CD8-positive, alpha-beta memory T cell (primary cell): ENCODE results near the gene HS3ST5. TPM values are rescaled to one million over a fixed set of nuclear protein-coding genes. Genes with fewer than 3 reads are reported as not detected.

Experiments
- CTCF ChIA-PET: fragments of 350-600 bp; sonication (Branson Sonifier 250); formaldehyde crosslinking; loops from one replicate; lab custom pipeline; 2021; ENCODE audit warnings: antibody characterized with exemption; lab: Charles Lee
- POLR2A ChIA-PET: fragments of 350-600 bp; sonication (Branson Sonifier 250); formaldehyde crosslinking; loops from one replicate; lab custom pipeline; 2021; ENCODE audit warnings: antibody characterized with exemption; lab: Charles Lee
- DNase-seq, 5 donors: peaks; one replicate each; pipeline versions ENCODE4 v3.0.0 to v3.0.0-alpha.2; 2020 to 2022; ENCODE audit warnings: mixed read lengths in 1 of 5
- H3K27ac ChIP-seq: one replicate; pipeline ENCODE4 v1.7.0; 2013; ENCODE audit warnings: low read depth, mild to moderate bottlenecking, low read length, moderate library complexity
- H3K27me3 ChIP-seq: 2 replicates; pipeline ENCODE4 v1.7.0; 2013; ENCODE audit warnings: low read length, mild to moderate bottlenecking; ENCODE audit not compliant: insufficient read depth, poor library complexity, severe bottlenecking
- H3K36me3 ChIP-seq: 2 replicates; pipeline ENCODE4 v1.7.0; 2013; ENCODE audit warnings: mild to moderate bottlenecking, low read length, moderate library complexity; ENCODE audit not compliant: insufficient read depth
- H3K4me1 ChIP-seq: 2 replicates; pipeline ENCODE4 v1.7.0; 2013; ENCODE audit warnings: mild to moderate bottlenecking, low read length, moderate library complexity; ENCODE audit not compliant: insufficient read depth
- H3K4me3 ChIP-seq: 2 replicates; pipeline ENCODE4 v1.7.0; 2013; ENCODE audit warnings: mild to moderate bottlenecking, low read length
- H3K9me3 ChIP-seq: 2 replicates; pipeline ENCODE4 v1.7.0; 2013; ENCODE audit warnings: mild to moderate bottlenecking, low read length
- H3K27ac Mint-ChIP-seq, 8 donors: one replicate each; pipeline ENCODE4 v1.8.0; 2020 to 2021; ENCODE audit warnings: mixed read lengths in 8 of 8, mild to moderate bottlenecking in 6 of 8, inconsistent platforms in 3 of 8, moderate library complexity in 3 of 8
- H3K27me3 Mint-ChIP-seq, 2 donors: one replicate each; pipeline ENCODE4 v1.8.0; 2020 to 2021; ENCODE audit warnings: mixed read lengths in 2 of 2, mild to moderate bottlenecking in 1 of 2, moderate library complexity in 1 of 2
- H3K36me3 Mint-ChIP-seq, 3 donors: one replicate each; pipeline ENCODE4 v1.8.0; 2020 to 2021; ENCODE audit warnings: mixed read lengths in 3 of 3, inconsistent platforms in 1 of 3, mild to moderate bottlenecking in 1 of 3
- H3K4me1 Mint-ChIP-seq, 3 donors: one replicate each; pipeline ENCODE4 v1.8.0; 2020 to 2021; ENCODE audit warnings: mixed read lengths in 3 of 3, inconsistent platforms in 1 of 3, mild to moderate bottlenecking in 1 of 3
- H3K4me3 Mint-ChIP-seq, 7 donors: one replicate each; pipeline ENCODE4 v1.8.0; 2020 to 2021; ENCODE audit warnings: mixed read lengths in 7 of 7, mild to moderate bottlenecking in 6 of 7, moderate library complexity in 4 of 7, inconsistent platforms in 2 of 7
- H3K9me3 Mint-ChIP-seq, 5 donors: one replicate each; pipeline ENCODE4 v1.8.0; 2020 to 2022; ENCODE audit warnings: mixed read lengths in 5 of 5, mild to moderate bottlenecking in 3 of 5, moderate library complexity in 2 of 5, inconsistent platforms in 1 of 5
- polyA plus RNA-seq: library from polyadenylated mRNA; unstranded; fragments of 300-500 nt; fragmentation: Illumina TruSeq; gene quantifications from one replicate; pipeline ENCODE4 v1.2.3, GENCODE V29; 2021
- total RNA-seq, 2 experiments: library from RNA; stranded (reverse); gene quantifications; one replicate each; pipeline ENCODE4 v1.2.3, GENCODE V29; 2021

HS3ST5 gene
- total and polyA plus RNA-seq, 3 experiments from 2014 or later = not detected

- CTCF ChIA-PET = no interaction called here
- H3K36me3 ChIP-seq = no peaks in the 10 kb centered on the region
- no peaks in the 10 kb centered on the region for H3K9me3 ChIP-seq
- no peak overlapping the region for H3K27ac ChIP-seq
- H3K4me3 Mint-ChIP-seq = no peak overlapping the region
- H3K27me3 Mint-ChIP-seq = peaks cover 0 to 28% of the 10 kb centered on the region in 2 donors
- POLR2A ChIA-PET = no interaction called here
- no peaks in the 10 kb centered on the region for H3K36me3 Mint-ChIP-seq
- no peaks in the 10 kb centered on the region for H3K4me1 Mint-ChIP-seq
- DNase-seq = no peak
- H3K9me3 Mint-ChIP-seq = no peaks in the 10 kb centered on the region
- H3K27ac Mint-ChIP-seq = no peak overlapping the region
- H3K4me1 ChIP-seq = no peaks in the 10 kb centered on the region
- no peaks in the 10 kb centered on the region for H3K27me3 ChIP-seq
- H3K4me3 ChIP-seq = no peak overlapping the region
Measured at GRCh38 chr6:114101255-114101654, 241.6 kb downstream of the HS3ST5 start.

GRCh38 chr6:114100215-114100994 lies 242.4 kb downstream of the HS3ST5 start:
- H3K27ac Mint-ChIP-seq = no peak overlapping the region
- Histone ChIP-seq H3K27me3 (no peaks in the 10 kb centered on the region), H3K4me3 (no peak overlapping the region), H3K9me3 (no peaks in the 10 kb centered on the region), H3K36me3 (no peaks in the 10 kb centered on the region), H3K4me1 (no peaks in the 10 kb centered on the region), H3K27ac (no peak overlapping the region)
- no peak overlapping the region for H3K4me3 Mint-ChIP-seq
- no peaks in the 10 kb centered on the region for H3K4me1 Mint-ChIP-seq
- H3K27me3 Mint-ChIP-seq = peaks cover 0 to 21% of the 10 kb centered on the region in 2 donors
- no peaks in the 10 kb centered on the region for H3K36me3 Mint-ChIP-seq
- DNase-seq = no peak
- H3K9me3 Mint-ChIP-seq = no peaks in the 10 kb centered on the region
- ChIA-PET POLR2A (no interaction called here), CTCF (no interaction called here)

GRCh38 chr6:114096561-114097172 lies 246.2 kb downstream of the HS3ST5 start:
- Mint-ChIP-seq H3K36me3 (no peaks in the 10 kb centered on the region), H3K27me3 (peaks cover 4 to 9% of the 10 kb centered on the region in 2 donors), H3K4me3 (no peak overlapping the region), H3K27ac (no peak overlapping the region), H3K4me1 (no peaks in the 10 kb centered on the region), H3K9me3 (no peaks in the 10 kb centered on the region)
- Histone ChIP-seq H3K27me3 (no peaks in the 10 kb centered on the region), H3K9me3 (no peaks in the 10 kb centered on the region), H3K27ac (no peak overlapping the region), H3K4me1 (no peaks in the 10 kb centered on the region), H3K36me3 (no peaks in the 10 kb centered on the region), H3K4me3 (no peak overlapping the region)
- ChIA-PET POLR2A (no interaction called here), CTCF (no interaction called here)
- peak in 1 of 5 donors; percentile 1 for DNase-seq

- Histone ChIP-seq H3K4me1 (no peaks in the 10 kb centered on the region), H3K4me3 (no peak overlapping the region), H3K36me3 (no peaks in the 10 kb centered on the region), H3K27me3 (no peaks in the 10 kb centered on the region), H3K27ac (no peak overlapping the region), H3K9me3 (no peaks in the 10 kb centered on the region)
- Mint-ChIP-seq H3K4me1 (no peaks in the 10 kb centered on the region), H3K4me3 (no peak overlapping the region), H3K36me3 (no peaks in the 10 kb centered on the region), H3K27ac (no peak overlapping the region), H3K9me3 (no peaks in the 10 kb centered on the region), H3K27me3 (peaks cover 7 to 10% of the 10 kb centered on the region in 2 donors)
- CTCF ChIA-PET = no interaction called here
- POLR2A ChIA-PET = no interaction called here
- DNase-seq = no peak
Measured at GRCh38 chr6:114092943-114093342, 249.9 kb downstream of the HS3ST5 start.

- Mint-ChIP-seq H3K36me3 (no peaks in the 10 kb centered on the region), H3K4me1 (no peaks in the 10 kb centered on the region), H3K27me3 (peaks cover 7 to 13% of the 10 kb centered on the region in 2 donors), H3K27ac (no peak overlapping the region), H3K4me3 (no peak overlapping the region), H3K9me3 (no peaks in the 10 kb centered on the region)
- Histone ChIP-seq H3K27ac (no peak overlapping the region), H3K27me3 (no peaks in the 10 kb centered on the region), H3K9me3 (no peaks in the 10 kb centered on the region), H3K36me3 (no peaks in the 10 kb centered on the region), H3K4me3 (no peak overlapping the region), H3K4me1 (no peaks in the 10 kb centered on the region)
- DNase-seq = no peak
- ChIA-PET POLR2A (no interaction called here), CTCF (no interaction called here)
Measured at GRCh38 chr6:114090626-114091025, 252.2 kb downstream of the HS3ST5 start.

GRCh38 chr6:114087496-114087895 lies 255.3 kb downstream of the HS3ST5 start:
- no peak overlapping the region for H3K27ac Mint-ChIP-seq
- ChIA-PET POLR2A (no interaction called here), CTCF (no interaction called here)
- H3K9me3 Mint-ChIP-seq = no peaks in the 10 kb centered on the region
- no peaks in the 10 kb centered on the region for H3K4me1 Mint-ChIP-seq
- Histone ChIP-seq H3K9me3 (no peaks in the 10 kb centered on the region), H3K4me3 (no peak overlapping the region), H3K4me1 (no peaks in the 10 kb centered on the region), H3K27ac (no peak overlapping the region), H3K27me3 (no peaks in the 10 kb centered on the region), H3K36me3 (no peaks in the 10 kb centered on the region)
- DNase-seq = no peak
- peaks cover 5 to 13% of the 10 kb centered on the region in 2 donors for H3K27me3 Mint-ChIP-seq
- H3K4me3 Mint-ChIP-seq = no peak overlapping the region
- no peaks in the 10 kb centered on the region for H3K36me3 Mint-ChIP-seq

GRCh38 chr6:114085211-114085610 lies 257.6 kb downstream of the HS3ST5 start:
- Histone ChIP-seq H3K4me3 (no peak overlapping the region), H3K27ac (no peak overlapping the region), H3K9me3 (no peaks in the 10 kb centered on the region), H3K36me3 (no peaks in the 10 kb centered on the region), H3K4me1 (no peaks in the 10 kb centered on the region), H3K27me3 (no peaks in the 10 kb centered on the region)
- DNase-seq = no peak
- Mint-ChIP-seq H3K4me1 (no peaks in the 10 kb centered on the region), H3K36me3 (no peaks in the 10 kb centered on the region), H3K4me3 (no peak overlapping the region), H3K27ac (no peak overlapping the region), H3K9me3 (no peaks in the 10 kb centered on the region), H3K27me3 (peaks cover 3 to 9% of the 10 kb centered on the region in 2 donors)
- ChIA-PET POLR2A (no interaction called here), CTCF (no interaction called here)

- peaks cover 3 to 9% of the 10 kb centered on the region in 2 donors for H3K27me3 Mint-ChIP-seq
- no peaks in the 10 kb centered on the region for H3K4me1 Mint-ChIP-seq
- Histone ChIP-seq H3K27me3 (no peaks in the 10 kb centered on the region), H3K4me1 (no peaks in the 10 kb centered on the region), H3K36me3 (no peaks in the 10 kb centered on the region), H3K9me3 (no peaks in the 10 kb centered on the region), H3K4me3 (no peak overlapping the region), H3K27ac (no peak overlapping the region)
- H3K4me3 Mint-ChIP-seq = no peak overlapping the region
- no peak for DNase-seq
- no peaks in the 10 kb centered on the region for H3K9me3 Mint-ChIP-seq
- ChIA-PET CTCF (no interaction called here), POLR2A (no interaction called here)
- no peak overlapping the region for H3K27ac Mint-ChIP-seq
- H3K36me3 Mint-ChIP-seq = no peaks in the 10 kb centered on the region
Measured at GRCh38 chr6:114084327-114084890, 258.4 kb downstream of the HS3ST5 start.
